ENCODE data around the gene GALP. TPM values are rescaled to one million over a fixed set of nuclear protein-coding genes. Genes with fewer than 3 reads are reported as not detected.
A peak's percentile ranks its signal among the peaks of the same experiment; 100 is the strongest.

Gene GALP
- total RNA-seq, 1 experiment from 2014 or later = not detected

DNA sequence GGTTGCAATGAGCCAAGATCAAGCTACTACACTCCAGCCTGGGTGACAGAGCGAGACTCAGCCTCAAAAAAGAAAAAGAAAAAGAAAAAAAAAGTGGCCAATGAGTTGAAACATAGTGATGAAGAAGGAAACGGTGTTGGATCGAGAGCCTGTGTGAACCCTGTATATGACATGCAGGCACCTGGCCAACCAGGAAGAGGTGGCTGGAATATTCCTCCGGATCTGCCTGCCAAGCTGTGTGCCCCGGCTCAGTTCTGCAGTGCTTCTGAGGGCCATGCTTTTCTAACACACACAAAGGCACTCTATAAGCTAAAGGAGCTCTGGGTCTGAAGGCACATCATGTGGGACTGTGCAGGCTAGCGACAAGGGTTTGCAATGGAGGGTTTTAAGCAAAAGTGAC, 38.4 kb upstream of the GALP start:
- CTCF ChIA-PET = no interaction called here
- no TSS peak for BruUV-seq (replicated peaks)
- DNase-seq = peak; percentile 10
- no peaks in the 10 kb centered on the region for H3K27me3 ChIP-seq (ENCODE audit: low read length)
- TF ChIP-seq CTCF (conservative IDR thresholded peaks at IDR 0.05; ENCODE audit: low read depth, low read length) (no peak), EZH2 (IDR thresholded peaks at IDR 0.05; ENCODE audit: low read length, unreplicated experiment) (no peak), EZH2phosphoT487 (IDR thresholded peaks at IDR 0.05; ENCODE audit: borderline replicate concordance, low read length) (no peak)
- no peak for ATAC-seq
- 0 out of 2 replicates have a peak overlapping the region, but pooled peaks have one; percentile 33 for H2AFZ ChIP-seq (ENCODE audit: low read length)
- POLR2A ChIA-PET (ENCODE audit: unreplicated experiment) = no interaction called here
- no peaks in the 10 kb centered on the region for H3F3A ChIP-seq (ENCODE audit: low read length, unreplicated experiment)
- no peak overlapping the region for H3K4me2 ChIP-seq (ENCODE audit: low read length)
- no peaks in the 10 kb centered on the region for H4K20me1 ChIP-seq (ENCODE audit: low read length)
- H3K9ac ChIP-seq (ENCODE audit: low read length) = no peak overlapping the region
- H3K4me1 ChIP-seq (ENCODE audit: insufficient read depth, low read length) = peaks cover 18% of the 10 kb centered on the region
- H3K79me2 ChIP-seq (ENCODE audit: low read length) = peaks cover 9% of the 10 kb centered on the region
- H3K27ac ChIP-seq (ENCODE audit: low read length) = no peak overlapping the region
- no peaks in the 10 kb centered on the region for H3K9me3 ChIP-seq (ENCODE audit: low read length)
- intact Hi-C loops (cut with micrococcal nuclease) = no loop called here
- H3K36me3 ChIP-seq (ENCODE audit: low read depth, low read length) = no peaks in the 10 kb centered on the region
- no peak overlapping the region for H3K4me3 ChIP-seq (ENCODE audit: low read length)
- no peaks in the 10 kb centered on the region for H3K9me2 ChIP-seq (replicated peaks; ENCODE audit: low read length)

GRCh38 chr19:56138069-56138468, 37.7 kb upstream of the GALP start:
- H3K9me3 ChIP-seq (ENCODE audit: low read length) = no peaks in the 10 kb centered on the region
- no peak overlapping the region for H2AFZ ChIP-seq (ENCODE audit: low read length)
- no peak for TF ChIP-seq EZH2phosphoT487 (IDR thresholded peaks at IDR 0.05; ENCODE audit: borderline replicate concordance, low read length)
- no peak for TF ChIP-seq CTCF (conservative IDR thresholded peaks at IDR 0.05; ENCODE audit: low read depth, low read length)
- TF ChIP-seq EZH2 (IDR thresholded peaks at IDR 0.05; ENCODE audit: low read length, unreplicated experiment) = no peak
- POLR2A ChIA-PET (ENCODE audit: unreplicated experiment) = no interaction called here
- peaks cover 15% of the 10 kb centered on the region for H3K79me2 ChIP-seq (ENCODE audit: low read length)
- no peak overlapping the region for H3K4me2 ChIP-seq (ENCODE audit: low read length)
- H3K4me3 ChIP-seq (ENCODE audit: low read length) = no peak overlapping the region
- H3K9ac ChIP-seq (ENCODE audit: low read length) = no peak overlapping the region
- CTCF ChIA-PET = no interaction called here
- DNase-seq (peak; percentile 36), ATAC-seq (no peak)
- no peaks in the 10 kb centered on the region for H3K27me3 ChIP-seq (ENCODE audit: low read length)
- H3K4me1 ChIP-seq (ENCODE audit: insufficient read depth, low read length) = peaks cover 24% of the 10 kb centered on the region
- H3K36me3 ChIP-seq (ENCODE audit: low read depth, low read length) = no peaks in the 10 kb centered on the region
- no peaks in the 10 kb centered on the region for H4K20me1 ChIP-seq (ENCODE audit: low read length)
- intact Hi-C loops (cut with micrococcal nuclease) = no loop called here
- H3K9me2 ChIP-seq (replicated peaks; ENCODE audit: low read length) = no peaks in the 10 kb centered on the region
- no TSS peak for BruUV-seq (replicated peaks)
- H3K27ac ChIP-seq (ENCODE audit: low read length) = no peak overlapping the region
- no peaks in the 10 kb centered on the region for H3F3A ChIP-seq (ENCODE audit: low read length, unreplicated experiment)

DNA sequence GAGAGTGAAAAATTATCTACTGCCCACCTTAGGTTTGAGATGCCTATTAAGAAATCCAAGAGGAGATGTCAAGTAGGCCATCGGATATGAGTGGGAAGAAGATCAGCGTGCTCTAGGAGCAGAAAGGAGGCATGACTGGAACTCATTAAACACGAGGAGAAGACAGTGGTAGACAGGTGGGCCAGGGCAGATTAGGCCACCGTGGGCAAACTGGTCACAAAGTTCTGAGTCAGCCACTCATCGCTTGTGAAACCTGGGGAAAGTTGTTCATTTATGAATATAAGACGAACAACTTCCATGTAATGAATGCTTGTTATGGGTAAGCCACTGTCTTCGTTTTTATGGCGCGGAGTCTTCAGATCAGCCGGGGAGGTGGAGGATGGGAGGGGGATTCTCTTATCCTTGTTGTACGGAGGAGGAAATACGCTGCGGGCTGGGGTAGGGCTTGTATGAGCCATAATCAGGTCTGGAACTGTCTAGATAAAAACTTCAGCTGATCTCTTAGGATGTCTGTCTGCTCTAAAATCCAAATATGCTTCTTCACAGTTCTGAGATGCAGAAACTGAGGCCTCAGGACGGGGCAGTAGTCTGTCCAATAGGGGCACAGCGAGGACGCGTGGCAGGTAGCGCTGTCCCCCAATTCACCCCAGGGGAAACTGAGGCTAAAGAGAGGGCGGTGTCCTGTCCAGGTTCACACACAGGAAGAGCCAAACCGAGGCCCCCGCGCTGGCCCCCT, 35.8 kb upstream of the GALP start:
- peaks cover 21% of the 10 kb centered on the region for H3K4me1 ChIP-seq (ENCODE audit: insufficient read depth, low read length)
- H3K27me3 ChIP-seq (ENCODE audit: low read length) = no peaks in the 10 kb centered on the region
- intact Hi-C loops (cut with micrococcal nuclease) = loop anchor here (1.0 to 5.0 kb wide), 2 partner anchors 19 to 337 kb away; partner anchors contain the start of genes ZNF667 and ZNF787
- peaks cover 35% of the 10 kb centered on the region for H3K79me2 ChIP-seq (ENCODE audit: low read length)
- no peak for DNase-seq
- no peaks in the 10 kb centered on the region for H3K36me3 ChIP-seq (ENCODE audit: low read depth, low read length)
- H3K9me3 ChIP-seq (ENCODE audit: low read length) = no peaks in the 10 kb centered on the region
- POLR2A ChIA-PET (ENCODE audit: unreplicated experiment) = no interaction called here
- CTCF ChIA-PET = no interaction called here
- H3K9me2 ChIP-seq (replicated peaks; ENCODE audit: low read length) = no peaks in the 10 kb centered on the region
- TF ChIP-seq CTCF (conservative IDR thresholded peaks at IDR 0.05; ENCODE audit: low read depth, low read length) (no peak), EZH2 (IDR thresholded peaks at IDR 0.05; ENCODE audit: low read length, unreplicated experiment) (no peak), EZH2phosphoT487 (IDR thresholded peaks at IDR 0.05; ENCODE audit: borderline replicate concordance, low read length) (no peak)
- peak overlapping the region; percentile 89 for H3K4me2 ChIP-seq (ENCODE audit: low read length)
- ATAC-seq = no peak
- H3K27ac ChIP-seq (ENCODE audit: low read length) = no peak overlapping the region
- peak overlapping the region; percentile 80 for H3K4me3 ChIP-seq (ENCODE audit: low read length)
- no peaks in the 10 kb centered on the region for H4K20me1 ChIP-seq (ENCODE audit: low read length)
- TSS peak; percentile 90 for BruUV-seq (replicated peaks)
- peak overlapping the region; percentile 91 for H2AFZ ChIP-seq (ENCODE audit: low read length)
- no peaks in the 10 kb centered on the region for H3F3A ChIP-seq (ENCODE audit: low read length, unreplicated experiment)
- H3K9ac ChIP-seq (ENCODE audit: low read length) = peak overlapping the region; percentile 67
